ENCODE measurements around the gene THSD7B.

The THSD7B gene

DNA sequence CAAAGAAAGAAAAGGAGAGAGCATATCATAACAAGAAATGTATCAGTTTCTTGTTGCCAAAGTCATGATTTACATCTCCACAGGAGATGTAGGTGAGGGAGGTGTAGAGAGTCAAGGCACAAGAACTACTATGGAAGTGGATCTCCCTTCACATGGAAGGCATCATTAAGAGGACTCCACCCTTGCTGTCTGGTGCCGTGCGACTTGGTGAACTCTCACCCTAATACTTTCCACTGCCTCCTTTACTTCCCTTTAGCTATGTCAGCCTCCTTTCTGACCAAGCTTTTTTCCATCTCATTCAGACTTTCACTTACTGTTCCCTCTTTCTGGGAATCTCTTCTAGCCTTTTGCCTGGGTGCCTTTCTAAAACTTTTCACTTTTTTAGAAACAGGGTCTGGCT, 490.0 kb downstream of the THSD7B start:
- no peaks in the 10 kb centered on the region for H3K4me1 ChIP-seq (ENCODE audit: insufficient read depth, low read length, poor library complexity, severe bottlenecking)
- no peak overlapping the region for H3K4me3 ChIP-seq (ENCODE audit: low read length, poor library complexity, severe bottlenecking)
- no peaks in the 10 kb centered on the region for H3K9me3 ChIP-seq (ENCODE audit: insufficient read depth, low read depth, low read length)
- no peak overlapping the region for H3K4me2 ChIP-seq (ENCODE audit: low read depth, low read length, poor library complexity, severe bottlenecking)
- H3K9ac ChIP-seq (ENCODE audit: low read depth, low read length, poor library complexity, severe bottlenecking) = no peak overlapping the region
- TF ChIP-seq, protein P1, sequence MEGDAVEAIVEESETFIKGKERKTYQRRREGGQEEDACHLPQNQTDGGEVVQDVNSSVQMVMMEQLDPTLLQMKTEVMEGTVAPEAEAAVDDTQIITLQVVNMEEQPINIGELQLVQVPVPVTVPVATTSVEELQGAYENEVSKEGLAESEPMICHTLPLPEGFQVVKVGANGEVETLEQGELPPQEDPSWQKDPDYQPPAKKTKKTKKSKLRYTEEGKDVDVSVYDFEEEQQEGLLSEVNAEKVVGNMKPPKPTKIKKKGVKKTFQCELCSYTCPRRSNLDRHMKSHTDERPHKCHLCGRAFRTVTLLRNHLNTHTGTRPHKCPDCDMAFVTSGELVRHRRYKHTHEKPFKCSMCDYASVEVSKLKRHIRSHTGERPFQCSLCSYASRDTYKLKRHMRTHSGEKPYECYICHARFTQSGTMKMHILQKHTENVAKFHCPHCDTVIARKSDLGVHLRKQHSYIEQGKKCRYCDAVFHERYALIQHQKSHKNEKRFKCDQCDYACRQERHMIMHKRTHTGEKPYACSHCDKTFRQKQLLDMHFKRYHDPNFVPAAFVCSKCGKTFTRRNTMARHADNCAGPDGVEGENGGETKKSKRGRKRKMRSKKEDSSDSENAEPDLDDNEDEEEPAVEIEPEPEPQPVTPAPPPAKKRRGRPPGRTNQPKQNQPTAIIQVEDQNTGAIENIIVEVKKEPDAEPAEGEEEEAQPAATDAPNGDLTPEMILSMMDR (conservative IDR thresholded peaks at IDR 0.05; ENCODE audit: low read length) = no peak
- H3F3A ChIP-seq (ENCODE audit: low read depth) = no peaks in the 10 kb centered on the region
- no peaks in the 10 kb centered on the region for H4K20me1 ChIP-seq (ENCODE audit: insufficient read depth, low read length, poor library complexity, severe bottlenecking)
- no peaks in the 10 kb centered on the region for H3K36me3 ChIP-seq (ENCODE audit: insufficient read depth, low read length)
- H2AFZ ChIP-seq (ENCODE audit: low read length) = no peak overlapping the region
- no peaks in the 10 kb centered on the region for H3K9me2 ChIP-seq (replicated peaks; ENCODE audit: low read depth, low read length)
- H3K27me3 ChIP-seq (ENCODE audit: insufficient read depth, low read length, poor library complexity, severe bottlenecking) = no peaks in the 10 kb centered on the region
- no peaks in the 10 kb centered on the region for H3K79me2 ChIP-seq (ENCODE audit: insufficient read depth, low read length)

DNA sequence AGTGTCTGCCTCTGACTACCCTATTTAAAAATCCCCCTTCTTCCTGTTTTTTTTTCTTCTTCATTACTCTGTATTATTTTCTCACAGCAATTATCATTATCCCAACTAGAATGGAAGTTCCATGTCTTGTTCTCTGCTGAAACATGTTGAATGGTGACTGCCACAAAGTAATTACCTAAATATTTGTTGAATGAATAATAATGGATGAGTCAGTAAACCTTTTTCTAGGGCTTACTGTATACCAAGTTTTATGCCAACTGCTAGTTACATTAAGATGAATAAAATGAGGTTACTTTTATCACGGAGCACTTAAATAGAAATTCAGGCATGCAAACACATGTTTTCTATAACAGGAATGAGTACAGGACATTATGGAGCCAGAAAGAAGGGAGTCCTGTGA, 490.6 kb downstream of the THSD7B start:
- Histone ChIP-seq H3K79me2 (ENCODE audit: insufficient read depth, low read length) (no peaks in the 10 kb centered on the region), H3F3A (ENCODE audit: low read depth) (no peaks in the 10 kb centered on the region), H3K9ac (ENCODE audit: low read depth, low read length, poor library complexity, severe bottlenecking) (no peak overlapping the region), H3K27me3 (ENCODE audit: insufficient read depth, low read length, poor library complexity, severe bottlenecking) (no peaks in the 10 kb centered on the region), H4K20me1 (ENCODE audit: insufficient read depth, low read length, poor library complexity, severe bottlenecking) (no peaks in the 10 kb centered on the region), H3K36me3 (ENCODE audit: insufficient read depth, low read length) (no peaks in the 10 kb centered on the region), H3K4me1 (ENCODE audit: insufficient read depth, low read length, poor library complexity, severe bottlenecking) (no peaks in the 10 kb centered on the region), H3K9me3 (ENCODE audit: insufficient read depth, low read depth, low read length) (no peaks in the 10 kb centered on the region), H3K4me3 (ENCODE audit: low read length, poor library complexity, severe bottlenecking) (no peak overlapping the region), H2AFZ (ENCODE audit: low read length) (no peak overlapping the region), H3K9me2 (replicated peaks; ENCODE audit: low read depth, low read length) (no peaks in the 10 kb centered on the region), H3K4me2 (ENCODE audit: low read depth, low read length, poor library complexity, severe bottlenecking) (no peak overlapping the region)
- TF ChIP-seq EZH2phosphoT487 (IDR thresholded peaks at IDR 0.05; ENCODE audit: borderline replicate concordance) = no peak
- TF ChIP-seq, protein P1 (conservative IDR thresholded peaks at IDR 0.05; ENCODE audit: low read length) = no peak

DNA sequence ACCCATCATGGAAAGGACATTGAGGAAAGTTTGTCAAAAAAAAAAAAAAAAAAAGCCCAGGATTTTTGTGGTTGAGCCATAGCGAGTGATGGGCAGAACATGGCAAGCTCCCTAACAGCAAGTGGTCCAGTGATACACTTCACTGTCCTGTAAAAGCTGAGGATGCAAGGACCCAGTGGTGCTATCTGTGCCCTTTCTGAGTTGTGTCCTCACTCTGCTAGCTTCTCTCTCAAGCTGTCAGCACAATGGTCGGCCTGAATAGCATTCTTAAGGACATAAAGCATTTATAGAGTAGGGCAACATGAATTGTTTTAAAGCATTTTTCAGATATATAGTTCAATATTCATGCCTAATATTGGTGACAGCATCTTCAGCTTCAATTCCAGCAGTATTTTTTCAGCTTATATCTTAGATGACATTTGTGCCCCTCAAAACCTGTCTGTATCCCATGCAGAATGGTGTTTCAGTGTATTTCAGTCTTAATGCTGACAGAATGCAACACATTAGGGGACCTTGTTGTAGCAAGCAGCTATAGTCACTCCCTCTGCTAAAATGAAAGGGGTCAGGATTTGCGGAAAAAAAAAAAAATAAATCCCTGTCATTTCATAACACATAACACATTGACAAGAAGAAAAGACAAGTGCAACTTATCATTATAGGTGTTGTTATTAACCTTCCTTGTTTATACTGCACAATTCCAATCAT, 496.7 kb downstream of the THSD7B start:
- Histone ChIP-seq H4K20me1 (ENCODE audit: insufficient read depth, low read length, poor library complexity, severe bottlenecking) (no peaks in the 10 kb centered on the region), H3K79me2 (ENCODE audit: insufficient read depth, low read length) (no peaks in the 10 kb centered on the region), H3K27me3 (ENCODE audit: insufficient read depth, low read length, poor library complexity, severe bottlenecking) (no peaks in the 10 kb centered on the region), H3F3A (ENCODE audit: low read depth) (no peaks in the 10 kb centered on the region), H3K4me2 (ENCODE audit: low read depth, low read length, poor library complexity, severe bottlenecking) (no peak overlapping the region), H3K9me3 (ENCODE audit: insufficient read depth, low read depth, low read length) (no peaks in the 10 kb centered on the region), H2AFZ (ENCODE audit: low read length) (no peak overlapping the region), H3K4me3 (ENCODE audit: low read length, poor library complexity, severe bottlenecking) (no peak overlapping the region), H3K9ac (ENCODE audit: low read depth, low read length, poor library complexity, severe bottlenecking) (no peak overlapping the region), H3K4me1 (ENCODE audit: insufficient read depth, low read length, poor library complexity, severe bottlenecking) (no peaks in the 10 kb centered on the region), H3K36me3 (ENCODE audit: insufficient read depth, low read length) (no peaks in the 10 kb centered on the region), H3K9me2 (replicated peaks; ENCODE audit: low read depth, low read length) (no peaks in the 10 kb centered on the region)
- no peak for TF ChIP-seq EZH2phosphoT487 (IDR thresholded peaks at IDR 0.05; ENCODE audit: borderline replicate concordance)
- TF ChIP-seq, protein P1 (conservative IDR thresholded peaks at IDR 0.05; ENCODE audit: low read length) = no peak

All from Loucy (cell line).